ENCODE results near the gene CCDC12. TPM values are rescaled to one million over a fixed set of nuclear protein-coding genes. Genes with fewer than 3 reads are reported as not detected.

The CCDC12 gene
- total RNA-seq, 4 donors from 2014 or later, result 30.8 to 61.5 (median 45.4) TPM

GRCh38 chr3:46960081-46960701 is 16.4 kb downstream of the CCDC12 start:
- DNase-seq (ENCODE audit: low spot score) (no peak), ATAC-seq (ENCODE audit: low FRiP score) (peak; percentile 67)
- no peak for TF ChIP-seq CTCF (IDR thresholded peaks at IDR 0.05)

GRCh38 chr3:46959161-46959511 is 17.4 kb downstream of the CCDC12 start:
- no peak for ATAC-seq (ENCODE audit: low FRiP score)
- TF ChIP-seq CTCF (IDR thresholded peaks at IDR 0.05), result no peak
- no peak for DNase-seq (ENCODE audit: low spot score)

- DNase-seq (ENCODE audit: low spot score), result no peak
- no peak for ATAC-seq (ENCODE audit: low FRiP score)
- TF ChIP-seq CTCF (IDR thresholded peaks at IDR 0.05), result no peak
Observed at GRCh38 chr3:46958467-46959160, 17.9 kb downstream of the CCDC12 start.

- ATAC-seq (ENCODE audit: low FRiP score), result no peak
- no peak for TF ChIP-seq CTCF (IDR thresholded peaks at IDR 0.05)
- no peak for DNase-seq (ENCODE audit: low spot score)
Observed at GRCh38 chr3:46957092-46957820, 19.3 kb downstream of the CCDC12 start.

- ATAC-seq (ENCODE audit: low FRiP score), result no peak
- no peak for TF ChIP-seq CTCF (IDR thresholded peaks at IDR 0.05)
- no peak for DNase-seq (ENCODE audit: low spot score)
Observed at GRCh38 chr3:46955801-46956259, 20.7 kb downstream of the CCDC12 start.

- no peak for TF ChIP-seq CTCF (IDR thresholded peaks at IDR 0.05)
- ATAC-seq (ENCODE audit: low FRiP score) (no peak), DNase-seq (ENCODE audit: low spot score) (no peak)
Observed at GRCh38 chr3:46955157-46955556, 21.4 kb downstream of the CCDC12 start.
